Endothelial cell of umbilical vein (primary cell): ENCODE data around the gene TRMT2B. TPM values are rescaled to one million over a fixed set of nuclear protein-coding genes. Genes with fewer than 3 reads are reported as not detected.
A peak's percentile ranks its signal among the peaks of the same experiment; 100 is the strongest.

ENCODE experiments used
- BruUV-seq: library from RNA; stranded (reverse); fragments of 400-500 nt; replicated peaks from 2 replicates; lab custom pipeline; 2021; lab: Mats Ljungman, UMichigan
- CTCF ChIA-PET: fragments of 300-600, 350-600 bp; sonication (Branson Sonifier 250); formaldehyde crosslinking; loops from one replicate; lab custom pipeline; 2021; ENCODE audit warnings: antibody characterized with exemption, inconsistent platforms; lab: Charles Lee
- POLR2A ChIA-PET: fragments of 300-600, 350-600 bp; sonication (Branson Sonifier 250); formaldehyde crosslinking; loops from one replicate; lab custom pipeline; 2021; ENCODE audit warnings: antibody characterized with exemption, inconsistent platforms; lab: Charles Lee
- DNase-seq: peaks from one replicate; pipeline ENCODE4 v3.0.0-alpha.2; 2011; ENCODE audit warnings: low read depth, low spot score
- FAIRE-seq: peaks from 2 replicates; lab custom pipeline; 2011; peaks lifted over from hg19 to GRCh38; lab: Jason Lieb, UNC
- H2AFZ ChIP-seq: 2 replicates; pipeline ENCODE4 v1.6.0; 2012; ENCODE audit warnings: low read depth, low read length, control low read depth, inconsistent platforms
- H3K27ac ChIP-seq: 2 replicates; pipeline ENCODE4 v1.5.1; 2011; ENCODE audit warnings: low read depth, mild to moderate bottlenecking, control low read depth, low read length, moderate library complexity; ENCODE audit not compliant: insufficient read depth
- H3K27me3 ChIP-seq, 2 experiments: 2 replicates each; pipeline versions ENCODE4 v1.6.0 to v1.6.1; 2011; ENCODE audit warnings: low read length in 2 of 2, mixed read lengths in 1 of 2; ENCODE audit not compliant: control insufficient read depth in 2 of 2, insufficient read depth in 2 of 2
- H3K36me3 ChIP-seq, 2 experiments: 2 replicates in 1 of 2; 3 replicates in 1 of 2; pipeline ENCODE4 v1.5.1; 2011; ENCODE audit warnings: low read length in 2 of 2, mild to moderate bottlenecking in 1 of 2, moderate library complexity in 1 of 2; ENCODE audit not compliant: control insufficient read depth in 2 of 2, insufficient read depth in 2 of 2; ENCODE audit errors: extremely low read depth in 1 of 2
- H3K4me1 ChIP-seq: 3 replicates; pipeline ENCODE4 v1.5.1; 2011; ENCODE audit warnings: mild to moderate bottlenecking, low read length; ENCODE audit not compliant: control insufficient read depth, insufficient read depth; ENCODE audit errors: extremely low read depth
- H3K4me2 ChIP-seq: 2 replicates; pipeline ENCODE4 v1.6.1; 2011; ENCODE audit warnings: low read length, control low read depth, mixed read lengths; ENCODE audit not compliant: insufficient read depth
- H3K4me3 ChIP-seq, 3 experiments: fragments of 200-600 bp in 1 of 3; sonication (generic), shearing (Covaris generic) in 1 of 3; replicated peaks in 1 of 3; 2 replicates each; pipeline ENCODE4 v1.5.1; 2011 to 2016; ENCODE audit warnings: control low read depth in 3 of 3, low read length in 3 of 3, mild to moderate bottlenecking in 2 of 3, inconsistent platforms in 1 of 3, low read depth in 1 of 3, moderate library complexity in 1 of 3; ENCODE audit not compliant: insufficient read depth in 1 of 3
- H3K79me2 ChIP-seq: 2 replicates; pipeline ENCODE4 v1.6.0; 2012; ENCODE audit warnings: low read length, inconsistent platforms; ENCODE audit not compliant: control insufficient read depth, insufficient read depth
- H3K9ac ChIP-seq: replicated peaks from 2 replicates; pipeline ENCODE3; 2011; ENCODE audit warnings: low read length, control low read depth; ENCODE audit not compliant: insufficient read depth; ENCODE audit errors: extremely low read depth
- H3K9me1 ChIP-seq: replicated peaks from 3 replicates; pipeline ENCODE4 v1.6.0; 2011; ENCODE audit warnings: mild to moderate bottlenecking, low read length; ENCODE audit not compliant: control insufficient read depth, insufficient read depth; ENCODE audit errors: extremely low read depth
- H3K9me3 ChIP-seq: replicated peaks from 2 replicates; pipeline ENCODE4 v1.5.1; 2012; ENCODE audit warnings: low read length, inconsistent platforms; ENCODE audit not compliant: control insufficient read depth, insufficient read depth
- H4K20me1 ChIP-seq: replicated peaks from 2 replicates; pipeline ENCODE3; 2011; ENCODE audit warnings: mild to moderate bottlenecking, low read length; ENCODE audit not compliant: control insufficient read depth, insufficient read depth; ENCODE audit errors: extremely low read depth
- EZH2 ChIP-seq: IDR thresholded peaks from 2 replicates; pipeline ENCODE4 v1.6.1; 2012; ENCODE audit warnings: borderline replicate concordance, low read depth, mild to moderate bottlenecking, moderate library complexity, low read length, inconsistent platforms; ENCODE audit not compliant: severe bottlenecking
- FOS ChIP-seq: IDR thresholded peaks from 2 replicates; pipeline ENCODE4 v1.6.1; 2011; ENCODE audit warnings: mild to moderate bottlenecking, low read length, moderate library complexity, borderline replicate concordance; ENCODE audit not compliant: insufficient read depth
- GATA2 ChIP-seq: IDR thresholded peaks from 2 replicates; pipeline ENCODE4 v1.7.0; 2011; ENCODE audit warnings: low read depth, mild to moderate bottlenecking, moderate library complexity, mixed read lengths, low read length; ENCODE audit not compliant: insufficient read length, insufficient read depth
- JUN ChIP-seq: IDR thresholded peaks from 2 replicates; pipeline ENCODE4 v1.6.1; 2011; ENCODE audit warnings: borderline replicate concordance, low read depth; ENCODE audit not compliant: insufficient read length, insufficient read depth
- MYC ChIP-seq: IDR thresholded peaks from one replicate; pipeline ENCODE4 v1.6.1; 2011; ENCODE audit warnings: mild to moderate bottlenecking, low read depth, low read length
- POLR2A ChIP-seq: IDR thresholded peaks from 2 replicates; pipeline ENCODE4 v1.6.1; 2012; ENCODE audit warnings: low read depth, mild to moderate bottlenecking, control low read depth, low read length
- POLR2AphosphoS5 ChIP-seq: IDR thresholded peaks from 2 replicates; pipeline ENCODE4 v1.6.1; 2012; ENCODE audit warnings: low read depth, mild to moderate bottlenecking, control low read depth, low read length, moderate library complexity; ENCODE audit not compliant: insufficient read depth
- dilution Hi-C: fragments of 300-500 bp; cut with MboI; formaldehyde crosslinking; loops from one replicate; pipeline ENCODE4 v1.15.0; 2019; ENCODE audit warnings: low sequenced_read_pairs; ENCODE audit not compliant: extremely low pct_ligation_motif_present
- intact Hi-C: fragments of 100-400 bp; cut with micrococcal nuclease; formaldehyde crosslinking; loops from one replicate; pipeline ENCODE4 v1.10.0; 2022
- polyA plus RNA-seq, 4 experiments: library from polyadenylated mRNA; depleted of rRNA in 3 of 4; stranded (reverse) in 3 of 4; unstranded in 1 of 4; fragments of >200 nt; gene quantifications; 2 replicates each; pipeline versions ENCODE4 v1.2.1 to v1.2.3, GENCODE V29; 2011 to 2012; ENCODE audit warnings: missing spikeins in 1 of 4
- total RNA-seq: library from RNA; stranded (reverse); gene quantifications from 2 replicates; pipeline ENCODE4 v1.2.3, GENCODE V29; 2021
- TF ChIP-seq, protein P1 (sequence below): IDR thresholded peaks from 2 replicates; pipeline ENCODE4 v1.6.1; 2011; ENCODE audit not compliant: insufficient read depth, insufficient read length
- TF ChIP-seq, protein P2 (sequence below), 2 donors: IDR thresholded peaks; 1 replicate in 1 of 2; 2 replicates in 1 of 2; pipeline ENCODE4 v1.5.1; 2011; ENCODE audit warnings: low read length in 2 of 2, mild to moderate bottlenecking in 2 of 2, moderate library complexity in 2 of 2, control low read depth in 1 of 2, inconsistent platforms in 1 of 2, low read depth in 1 of 2; ENCODE audit not compliant: insufficient read depth in 1 of 2; ENCODE audit errors: extremely low read depth in 1 of 2

The TRMT2B gene
- total and polyA plus RNA-seq, 2 donors (not counting 3 experiments of a cell fraction or from before 2014, with no cell fraction given) = 18.3 to 21.3 TPM

DNA sequence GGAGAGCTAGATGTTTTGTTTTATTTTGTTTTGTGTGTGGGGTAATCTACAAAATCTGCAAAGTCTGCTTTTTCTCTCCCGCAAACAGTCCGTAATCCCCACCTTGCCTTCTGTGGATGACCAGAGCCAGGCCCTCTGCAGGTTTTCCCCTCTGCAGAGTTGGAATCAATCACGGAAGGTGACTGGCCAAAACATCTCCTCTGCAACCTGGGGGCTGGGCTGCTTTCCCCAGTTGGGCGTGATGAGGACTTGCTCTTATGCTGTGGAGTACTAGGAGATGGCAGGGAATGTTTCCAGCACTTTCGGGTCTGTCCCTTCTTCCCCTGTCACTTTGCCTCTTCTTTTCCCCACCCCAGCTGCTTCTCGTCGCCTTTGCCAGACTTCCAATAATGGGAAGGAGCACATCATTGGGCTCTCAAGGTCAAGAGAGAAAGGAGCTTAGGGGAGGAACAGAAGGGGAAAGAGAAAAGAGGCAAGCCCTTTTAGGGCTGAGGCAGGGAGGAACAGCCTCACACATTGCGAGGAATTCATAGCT lies 27.9 kb upstream of the TRMT2B start:
- Histone ChIP-seq H3K9ac (no peak overlapping the region), H3K4me3 (peak overlapping the region in 2 of 3 experiments; percentile 57 to 71), H3K27me3 (no peaks in the 10 kb centered on the region), H3K27ac (no peak overlapping the region), H3K4me2 (peak overlapping the region; percentile 76), H3K36me3 (no peaks in the 10 kb centered on the region), H2AFZ (no peak overlapping the region), H3K79me2 (no peaks in the 10 kb centered on the region), H3K9me1 (no peaks in the 10 kb centered on the region), H3K4me1 (peaks cover 3% of the 10 kb centered on the region), H4K20me1 (no peaks in the 10 kb centered on the region), H3K9me3 (no peaks in the 10 kb centered on the region)
- dilution Hi-C loops = no loop called here
- intact Hi-C loops = no loop called here
- POLR2A ChIA-PET = no interaction called here
- BruUV-seq = no TSS peak
- TF ChIP-seq, protein P1, sequence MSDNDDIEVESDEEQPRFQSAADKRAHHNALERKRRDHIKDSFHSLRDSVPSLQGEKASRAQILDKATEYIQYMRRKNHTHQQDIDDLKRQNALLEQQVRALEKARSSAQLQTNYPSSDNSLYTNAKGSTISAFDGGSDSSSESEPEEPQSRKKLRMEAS = no peak
- no peak for TF ChIP-seq POLR2A
- no peak for TF ChIP-seq FOS
- no peak for TF ChIP-seq POLR2AphosphoS5
- no peak for TF ChIP-seq GATA2
- DNase-seq (no peak), FAIRE-seq (no peak)
- CTCF ChIA-PET = interaction anchor here (1.2 to 1.3 kb wide), 2 partner anchors 14 to 259 kb away, joined by 3 to 4 read pairs; partner anchors contain the start of gene CSTF2

DNA sequence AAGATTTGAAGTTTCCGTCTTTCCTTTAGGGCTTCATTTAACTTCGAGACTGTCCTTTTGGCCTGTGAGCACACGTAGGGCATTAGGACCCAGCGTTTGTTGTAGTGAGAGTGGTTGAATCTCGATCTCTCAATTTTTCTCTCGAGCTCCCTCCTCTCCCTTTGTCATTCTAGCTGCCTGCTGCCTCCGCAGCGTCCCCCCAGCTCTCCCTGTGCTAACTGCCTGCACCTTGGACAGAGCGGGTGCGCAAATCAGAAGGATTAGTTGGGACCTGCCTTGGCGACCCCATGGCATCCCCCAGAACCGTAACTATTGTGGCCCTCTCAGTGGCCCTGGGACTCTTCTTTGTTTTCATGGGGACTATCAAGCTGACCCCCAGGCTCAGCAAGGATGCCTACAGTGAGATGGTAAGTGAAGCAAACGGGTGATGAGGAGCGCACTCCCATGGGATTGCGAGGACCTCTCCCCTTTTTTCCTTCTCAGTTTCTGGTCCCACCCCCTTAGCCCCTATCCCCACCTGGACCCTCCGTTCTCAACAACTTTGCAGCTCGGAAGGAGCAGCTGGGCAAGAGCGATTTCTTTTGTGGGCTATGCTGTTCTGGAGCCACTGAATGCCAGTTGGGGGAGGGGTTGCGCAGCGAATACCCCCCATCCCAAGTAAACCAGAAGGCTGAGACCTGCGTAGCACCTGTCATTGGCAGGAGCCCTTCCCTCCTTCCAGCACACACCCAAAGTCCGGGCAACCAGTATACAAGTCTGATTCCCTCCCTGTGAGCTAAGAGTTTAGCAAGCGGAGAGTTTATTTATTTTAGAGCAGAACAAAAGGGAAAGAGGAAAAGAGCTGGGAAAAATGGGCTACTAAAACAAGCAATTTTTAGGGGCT lies 27.0 kb upstream of the TRMT2B start, which contains the start of gene TMEM35A:
TMEM35A (plus strand) TSS at position 164 of the 883 bp plus-strand sequence; CDS start at position 288, 124 bp downstream.
- Histone ChIP-seq H3K9ac (peak within 1 kb of the TSS; percentile 42), H3K27ac (no peak within 1 kb of the TSS), H3K27me3 (no peaks in the 10 kb centered on the region), H4K20me1 (no peaks in the 10 kb centered on the region), H3K9me1 (no peaks in the 10 kb centered on the region), H3K79me2 (no peaks in the 10 kb centered on the region), H3K4me3 (peak within 1 kb of the TSS; percentile 57 to 71 (median 66)), H3K9me3 (no peaks in the 10 kb centered on the region), H2AFZ (peak within 1 kb of the TSS; percentile 90), H3K36me3 (no peaks in the 10 kb centered on the region), H3K4me2 (peak within 1 kb of the TSS; percentile 76), H3K4me1 (peaks cover 3% of the 10 kb centered on the region)
- FAIRE-seq (peak; percentile 95), DNase-seq (peak; percentile 32)
- BruUV-seq = TSS peak; percentile 19
- dilution Hi-C loops (no loop called here), intact Hi-C loops (no loop called here)
- no peak for TF ChIP-seq MYC
- no peak for TF ChIP-seq POLR2A
- TF ChIP-seq EZH2 = no peak
- TF ChIP-seq, protein P2, sequence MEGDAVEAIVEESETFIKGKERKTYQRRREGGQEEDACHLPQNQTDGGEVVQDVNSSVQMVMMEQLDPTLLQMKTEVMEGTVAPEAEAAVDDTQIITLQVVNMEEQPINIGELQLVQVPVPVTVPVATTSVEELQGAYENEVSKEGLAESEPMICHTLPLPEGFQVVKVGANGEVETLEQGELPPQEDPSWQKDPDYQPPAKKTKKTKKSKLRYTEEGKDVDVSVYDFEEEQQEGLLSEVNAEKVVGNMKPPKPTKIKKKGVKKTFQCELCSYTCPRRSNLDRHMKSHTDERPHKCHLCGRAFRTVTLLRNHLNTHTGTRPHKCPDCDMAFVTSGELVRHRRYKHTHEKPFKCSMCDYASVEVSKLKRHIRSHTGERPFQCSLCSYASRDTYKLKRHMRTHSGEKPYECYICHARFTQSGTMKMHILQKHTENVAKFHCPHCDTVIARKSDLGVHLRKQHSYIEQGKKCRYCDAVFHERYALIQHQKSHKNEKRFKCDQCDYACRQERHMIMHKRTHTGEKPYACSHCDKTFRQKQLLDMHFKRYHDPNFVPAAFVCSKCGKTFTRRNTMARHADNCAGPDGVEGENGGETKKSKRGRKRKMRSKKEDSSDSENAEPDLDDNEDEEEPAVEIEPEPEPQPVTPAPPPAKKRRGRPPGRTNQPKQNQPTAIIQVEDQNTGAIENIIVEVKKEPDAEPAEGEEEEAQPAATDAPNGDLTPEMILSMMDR (IDR thresholded peaks at IDR 0.05; ENCODE audit: extremely low read depth in 1 of 2, insufficient read depth in 1 of 2, low read depth in 1 of 2, low read length in 2 of 2) = no peak
- no peak for TF ChIP-seq FOS
- no peak for TF ChIP-seq GATA2
- TF ChIP-seq, protein P1 = no peak
- no peak for TF ChIP-seq JUN
- TF ChIP-seq POLR2AphosphoS5 = no peak
- ChIA-PET POLR2A (interaction anchor here (0.6 to 1.0 kb wide), 2 partner anchors 11 to 19 kb away, joined by 4 to 5 read pairs; partner anchors contain the start of gene CENPI), CTCF (interaction anchor here (1.2 to 1.3 kb wide), 2 partner anchors 13 to 258 kb away, joined by 3 to 4 read pairs; partner anchors contain the start of gene CSTF2)
